Cortex of kidney (tissue), 1 donor: ENCODE data around the gene LIX1.
"Not testable (repeated sequence)": the region's sequence is repeated elsewhere in the genome, so short reads cannot be mapped to it uniquely, and the experiment has no call there.

Source experiments
- DNase-seq: peaks from one replicate; lab custom pipeline; 2025; lab: John Stamatoyannopoulos, UW

Gene LIX1

GRCh38 chr5:97102010-97102470, 40.4 kb downstream of the LIX1 start:
- no peak for DNase-seq

- DNase-seq: no peak
Measured at GRCh38 chr5:97101189-97101910, 41.1 kb downstream of the LIX1 start.

DNA sequence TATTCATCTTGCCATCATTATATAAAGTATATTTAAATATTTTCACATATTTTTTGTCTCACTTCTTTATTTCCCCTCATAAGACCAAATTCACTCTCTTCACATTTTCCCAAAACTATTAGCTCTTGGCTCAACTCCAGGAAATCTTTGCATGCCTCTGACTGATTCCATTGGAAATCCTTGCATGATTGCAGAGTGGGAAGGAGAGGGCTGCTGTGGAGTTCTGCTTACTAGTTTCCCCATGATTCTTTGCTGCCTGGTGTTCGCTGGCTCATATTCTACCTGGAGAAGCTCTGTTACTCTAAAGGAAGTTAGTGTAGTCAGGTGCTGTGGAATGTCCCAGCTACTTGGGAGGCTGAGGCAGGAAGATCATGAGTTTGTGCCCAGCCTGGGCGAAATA, 41.9 kb downstream of the LIX1 start:
- DNase-seq: no peak

GRCh38 chr5:97098922-97099321, 43.5 kb downstream of the LIX1 start:
- no peak for DNase-seq

DNA sequence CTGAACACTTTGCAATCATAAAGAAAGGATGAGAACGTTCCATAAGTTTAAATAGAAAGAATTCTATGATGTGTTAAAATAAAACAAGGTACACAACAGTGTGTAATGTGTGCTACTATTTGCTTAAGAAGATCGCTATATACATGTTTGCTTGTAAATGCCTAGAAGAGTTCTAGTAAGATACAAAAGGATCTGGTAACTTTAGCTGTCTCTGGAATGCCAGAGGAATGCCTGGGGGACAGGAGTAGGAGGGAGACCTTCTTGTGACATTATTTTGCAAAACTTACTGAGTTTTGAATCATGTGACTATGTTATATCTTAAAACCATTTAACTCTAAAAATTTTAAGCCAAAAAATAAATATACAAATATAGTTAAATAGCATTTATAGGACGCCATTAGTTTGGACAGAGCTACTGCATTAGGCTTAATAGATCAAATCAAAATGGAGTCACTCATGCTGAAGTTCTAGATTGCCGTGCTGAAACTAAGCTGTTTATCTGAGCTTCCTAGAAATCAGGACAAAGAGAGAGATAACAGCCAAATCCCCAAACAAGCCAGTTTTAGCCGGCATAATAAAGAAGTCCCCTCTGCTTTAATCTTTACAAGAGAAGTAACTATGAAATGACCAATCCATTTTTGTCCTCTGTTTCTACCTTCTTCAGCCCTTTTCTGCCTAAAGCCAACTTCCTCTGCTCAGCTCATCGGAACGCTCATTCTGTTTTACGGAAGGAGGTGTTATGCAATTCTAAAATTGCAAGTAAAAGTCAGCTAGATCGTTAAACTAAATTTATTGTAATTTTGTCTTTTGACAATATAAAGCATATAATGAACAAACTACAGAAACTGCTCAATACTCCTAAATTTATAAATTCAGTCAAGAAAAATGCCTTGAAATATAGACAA, 44.8 kb downstream of the LIX1 start:
- DNase-seq: no peak

- no peak for DNase-seq
Measured at GRCh38 chr5:97096846-97097245, 45.6 kb downstream of the LIX1 start.

DNA sequence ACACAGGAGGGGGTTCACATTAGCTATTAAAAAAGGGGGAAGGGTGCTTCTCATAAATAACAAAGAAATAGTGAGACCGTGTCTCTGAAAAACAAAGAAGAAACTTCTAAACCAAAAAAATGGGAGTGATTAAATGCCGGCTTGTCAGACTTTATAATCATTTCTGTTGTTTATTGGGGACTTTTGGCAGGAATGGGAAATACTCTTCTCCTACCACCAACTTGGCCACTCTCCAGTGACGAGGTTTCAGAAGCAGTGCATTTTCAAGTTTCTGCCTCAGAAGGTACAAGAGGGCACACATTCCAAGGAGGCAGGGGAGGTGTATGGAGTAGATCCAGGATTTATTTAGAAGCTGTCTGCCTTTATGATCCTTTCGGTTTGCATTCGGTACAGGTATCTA, 46.2 kb downstream of the LIX1 start:
- DNase-seq: no peak

DNA sequence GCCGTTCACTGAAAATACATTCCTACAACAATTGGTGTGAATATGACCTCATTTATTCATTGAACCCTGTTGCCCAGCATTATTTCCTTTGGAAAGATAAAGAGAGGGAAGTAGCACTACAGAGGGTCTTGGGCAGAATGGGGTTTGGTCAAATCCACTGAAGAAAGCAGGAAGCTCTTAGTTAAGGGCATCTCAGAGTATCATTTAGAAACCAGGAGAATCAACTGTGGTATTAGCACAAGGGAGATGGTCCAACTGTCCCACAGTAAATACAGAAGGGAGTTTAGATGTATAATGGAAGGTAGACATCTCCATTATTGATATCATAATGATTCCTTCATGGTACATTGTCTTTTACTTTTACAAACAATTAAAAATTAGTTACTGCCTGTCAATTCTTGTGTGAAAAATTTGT, 47.1 kb downstream of the LIX1 start:
- DNase-seq: no peak

GRCh38 chr5:97094579-97095317, 47.7 kb downstream of the LIX1 start:
- no peak for DNase-seq

GRCh38 chr5:97093193-97093592, 49.2 kb downstream of the LIX1 start:
- DNase-seq: no peak

DNA sequence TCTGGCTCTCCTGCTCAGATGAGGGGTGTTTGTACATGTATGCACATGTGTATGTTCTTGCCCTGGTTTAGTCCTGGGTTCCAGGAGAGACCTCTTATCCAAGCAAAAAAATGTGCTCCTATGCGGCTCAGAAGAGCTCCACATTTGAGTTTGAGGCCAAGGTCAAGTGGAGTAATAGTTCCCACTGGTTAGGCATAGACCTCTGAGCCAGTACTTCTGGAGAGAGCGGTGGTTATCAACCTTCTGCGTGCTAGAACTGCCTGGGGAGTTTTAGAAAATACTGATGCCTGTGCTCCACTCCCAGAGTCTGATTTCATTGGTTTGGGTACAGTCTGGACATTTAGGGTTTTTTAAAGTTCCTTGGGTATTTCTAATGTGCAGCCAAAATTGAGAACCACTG, 51.5 kb downstream of the LIX1 start:
- DNase-seq: no peak

DNA sequence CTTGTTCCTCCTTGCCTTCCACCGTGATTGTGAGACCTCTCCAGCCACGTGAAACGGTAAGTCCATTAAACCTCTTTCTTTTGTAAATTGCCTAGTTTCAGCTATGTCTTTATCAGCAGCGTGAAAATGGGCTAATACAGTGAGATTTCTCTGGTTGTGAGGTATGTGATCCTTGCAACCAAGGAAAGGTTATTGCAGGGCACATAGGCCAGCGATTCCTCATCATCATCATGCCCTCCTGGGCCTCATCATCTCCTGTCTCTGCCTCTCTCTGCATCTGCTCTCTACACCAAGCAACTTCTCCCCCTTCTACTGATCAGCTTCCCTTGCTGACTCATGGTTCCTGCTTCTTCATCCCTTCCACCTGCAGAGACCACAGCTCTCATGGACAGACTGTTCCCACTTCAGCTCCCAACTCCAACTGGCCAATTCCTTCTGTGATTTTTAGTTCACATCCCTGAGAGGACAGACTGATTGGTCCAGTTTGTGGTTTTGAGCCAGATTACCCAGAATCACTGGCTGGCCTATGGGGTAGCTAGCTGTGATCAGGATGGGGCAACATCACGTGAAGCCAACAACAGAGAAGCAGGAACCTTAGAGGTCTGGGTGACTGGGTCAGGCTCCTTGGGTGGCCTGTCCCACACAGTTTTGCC, 53.1 kb downstream of the LIX1 start:
- no peak for DNase-seq

- DNase-seq: no peak
Measured at GRCh38 chr5:97088774-97089148, 53.6 kb downstream of the LIX1 start.

- no peak for DNase-seq
Measured at GRCh38 chr5:97087138-97087537, 55.3 kb downstream of the LIX1 start.

DNA sequence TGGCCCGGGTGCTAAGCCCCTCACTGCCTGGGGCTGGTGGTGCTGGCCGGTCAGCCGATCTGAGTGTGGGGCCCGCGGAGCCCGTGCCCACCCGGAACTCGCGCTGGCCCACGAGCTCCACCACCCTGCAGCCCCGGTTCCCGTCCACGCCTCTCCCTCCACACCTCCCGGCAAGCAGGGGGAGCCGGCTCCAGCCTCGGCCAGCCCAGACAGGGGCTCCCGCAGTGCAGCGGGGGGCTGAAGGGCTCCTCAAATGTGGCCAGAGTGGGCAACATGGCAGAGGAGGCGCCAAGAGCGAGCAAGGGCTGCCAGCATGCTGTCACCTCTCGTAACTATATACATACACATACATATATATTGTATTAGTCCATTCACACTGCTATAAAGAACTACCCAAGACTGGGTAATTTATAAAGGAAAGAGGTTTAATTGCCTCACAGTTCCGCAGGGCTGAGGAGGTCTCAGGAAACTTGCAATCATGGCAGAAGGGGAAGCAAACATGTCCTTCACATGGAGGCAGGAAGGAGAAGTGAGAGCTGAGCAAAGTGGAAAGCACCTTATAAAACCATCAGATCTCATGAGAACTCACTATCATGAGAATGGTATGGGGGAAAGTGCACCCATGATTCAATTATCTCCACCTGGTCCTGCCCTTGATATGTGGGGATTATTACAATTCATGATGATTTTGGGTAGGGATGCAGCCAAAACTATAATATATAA, 56.8 kb downstream of the LIX1 start:
- no peak for DNase-seq

- not testable (repeated sequence) for DNase-seq
Measured at GRCh38 chr5:97084782-97085458, 57.5 kb downstream of the LIX1 start.

DNA sequence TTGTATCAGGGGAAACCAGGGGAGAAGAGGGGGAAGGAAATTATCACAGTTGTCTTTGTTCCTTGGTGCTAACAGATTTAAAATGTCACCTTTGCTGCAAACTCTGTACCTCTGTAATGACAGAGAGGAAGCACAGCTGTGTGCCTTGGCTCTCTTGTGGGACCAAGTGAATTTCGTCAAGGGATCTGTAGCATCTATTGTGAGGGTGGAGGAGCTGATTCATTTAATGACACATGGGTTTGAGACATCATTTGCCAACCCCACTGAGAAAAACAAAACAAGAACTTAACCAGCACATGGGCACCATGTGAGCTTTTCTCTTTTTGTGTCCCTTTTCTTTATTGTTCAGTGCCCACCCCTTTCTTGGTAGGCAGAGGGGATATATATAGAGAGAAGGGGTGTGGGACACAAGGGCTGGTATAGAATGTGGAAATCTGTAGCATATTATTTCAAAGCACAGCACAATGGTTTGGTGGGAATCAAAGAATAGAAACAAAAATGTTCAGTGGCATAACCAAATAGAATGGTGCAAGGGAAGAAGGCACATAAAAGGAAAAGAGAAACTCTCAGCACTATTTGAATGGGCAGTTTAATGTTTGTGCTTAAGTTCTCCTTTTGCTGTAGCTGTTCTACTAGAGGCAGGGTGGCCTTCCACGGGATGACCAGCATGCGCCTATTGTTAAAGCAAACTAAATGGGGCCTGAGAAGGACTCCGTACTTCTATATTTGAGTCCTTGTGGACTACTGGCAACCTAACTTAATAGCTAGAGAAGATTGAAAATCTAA, 63.3 kb downstream of the LIX1 start:
- no peak for DNase-seq

GRCh38 chr5:97077246-97077645, 65.2 kb downstream of the LIX1 start:
- no peak for DNase-seq

DNA sequence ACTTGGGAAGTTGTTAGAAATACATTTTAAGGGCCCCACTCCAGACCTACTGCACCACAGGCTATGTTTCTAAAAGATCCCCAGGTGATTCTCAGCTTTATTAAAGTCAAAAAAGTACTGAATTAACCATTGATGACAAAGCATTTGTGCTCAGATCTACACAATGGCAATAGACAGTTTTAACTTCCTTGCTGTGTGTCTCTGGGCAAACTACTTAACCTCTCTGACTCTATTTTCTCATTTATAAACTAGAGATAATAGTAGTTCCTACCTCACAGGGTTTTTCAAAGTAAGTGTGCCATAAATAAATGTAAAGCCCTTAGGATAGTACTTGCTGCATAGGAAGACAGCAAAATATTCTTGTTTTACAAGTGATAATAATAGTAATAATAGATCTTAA, 66.3 kb downstream of the LIX1 start:
- DNase-seq: no peak

GRCh38 chr5:97075649-97076048, 66.8 kb downstream of the LIX1 start:
- DNase-seq: no peak
